ENCODE measurements around the gene TRDMT1.

DNA sequence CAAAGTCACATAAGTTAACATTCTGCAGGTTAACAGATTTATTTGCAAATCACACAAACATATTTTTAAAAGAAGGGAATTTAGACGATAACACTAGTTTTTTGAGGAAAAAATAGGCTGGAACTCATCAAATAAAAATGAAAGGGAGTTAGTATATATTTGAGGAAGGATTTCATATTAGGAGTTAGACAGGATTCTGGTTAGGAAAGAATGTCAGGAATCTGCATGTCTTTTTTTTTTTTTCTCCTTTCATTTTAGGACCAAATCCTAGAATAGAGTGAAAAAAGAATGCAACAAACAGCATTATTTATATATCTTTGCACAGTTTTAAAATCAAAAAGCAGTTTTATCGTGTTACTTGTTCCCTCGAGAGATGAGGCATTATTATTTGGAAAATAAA lies 8.9 kb upstream of the TRDMT1 start:
- TF ChIP-seq, protein P1, sequence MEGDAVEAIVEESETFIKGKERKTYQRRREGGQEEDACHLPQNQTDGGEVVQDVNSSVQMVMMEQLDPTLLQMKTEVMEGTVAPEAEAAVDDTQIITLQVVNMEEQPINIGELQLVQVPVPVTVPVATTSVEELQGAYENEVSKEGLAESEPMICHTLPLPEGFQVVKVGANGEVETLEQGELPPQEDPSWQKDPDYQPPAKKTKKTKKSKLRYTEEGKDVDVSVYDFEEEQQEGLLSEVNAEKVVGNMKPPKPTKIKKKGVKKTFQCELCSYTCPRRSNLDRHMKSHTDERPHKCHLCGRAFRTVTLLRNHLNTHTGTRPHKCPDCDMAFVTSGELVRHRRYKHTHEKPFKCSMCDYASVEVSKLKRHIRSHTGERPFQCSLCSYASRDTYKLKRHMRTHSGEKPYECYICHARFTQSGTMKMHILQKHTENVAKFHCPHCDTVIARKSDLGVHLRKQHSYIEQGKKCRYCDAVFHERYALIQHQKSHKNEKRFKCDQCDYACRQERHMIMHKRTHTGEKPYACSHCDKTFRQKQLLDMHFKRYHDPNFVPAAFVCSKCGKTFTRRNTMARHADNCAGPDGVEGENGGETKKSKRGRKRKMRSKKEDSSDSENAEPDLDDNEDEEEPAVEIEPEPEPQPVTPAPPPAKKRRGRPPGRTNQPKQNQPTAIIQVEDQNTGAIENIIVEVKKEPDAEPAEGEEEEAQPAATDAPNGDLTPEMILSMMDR (IDR thresholded peaks at IDR 0.05) = no peak
- TF ChIP-seq POLR2A (IDR thresholded peaks at IDR 0.05) = no peak
